ENCODE data around the gene PCYT1A.
A peak's percentile ranks its signal among the peaks of the same experiment; 100 is the strongest.
"Not testable (repeated sequence)": the region's sequence is repeated elsewhere in the genome, so short reads cannot be mapped to it uniquely, and the experiment has no call there.

The PCYT1A gene

GRCh38 chr3:196287090-196287439, 461 bp downstream of the PCYT1A start:
- DNase-seq (ENCODE audit: low read depth), result peak; percentile 6

- DNase-seq (ENCODE audit: low read depth), result no peak
Measured at GRCh38 chr3:196284396-196284795, 3.1 kb downstream of the PCYT1A start.

GRCh38 chr3:196281962-196282361, 5.6 kb downstream of the PCYT1A start:
- no peak for DNase-seq (ENCODE audit: low read depth)

- DNase-seq (ENCODE audit: low read depth), result no peak
Measured at GRCh38 chr3:196280689-196281440, 6.7 kb downstream of the PCYT1A start.

GRCh38 chr3:196275126-196275525, 12.4 kb downstream of the PCYT1A start:
- DNase-seq (ENCODE audit: low read depth), result no peak

GRCh38 chr3:196274585-196274984, 12.9 kb downstream of the PCYT1A start:
- peak; percentile 41 for DNase-seq (ENCODE audit: low read depth)

- DNase-seq (ENCODE audit: low read depth), result no peak
Measured at GRCh38 chr3:196273655-196274054, 13.9 kb downstream of the PCYT1A start.

GRCh38 chr3:196272826-196273225, 14.7 kb downstream of the PCYT1A start:
- no peak for DNase-seq (ENCODE audit: low read depth)

GRCh38 chr3:196270499-196270898, 17.0 kb downstream of the PCYT1A start:
- no peak for DNase-seq (ENCODE audit: low read depth)

- no peak for DNase-seq (ENCODE audit: low read depth)
Measured at GRCh38 chr3:196268284-196269163, 19.0 kb downstream of the PCYT1A start.

- DNase-seq (ENCODE audit: low read depth), result no peak
Measured at GRCh38 chr3:196263819-196264218, 23.7 kb downstream of the PCYT1A start.

- no peak for DNase-seq (ENCODE audit: low read depth)
Measured at GRCh38 chr3:196260784-196261183, 26.7 kb downstream of the PCYT1A start.

GRCh38 chr3:196255776-196256175, 31.8 kb downstream of the PCYT1A start:
- DNase-seq (ENCODE audit: low read depth), result no peak

GRCh38 chr3:196254376-196255283, 32.9 kb downstream of the PCYT1A start:
- DNase-seq (ENCODE audit: low read depth), result no peak

- no peak for DNase-seq (ENCODE audit: low read depth)
Measured at GRCh38 chr3:196251918-196252317, 35.6 kb downstream of the PCYT1A start.

- DNase-seq (ENCODE audit: low read depth), result no peak
Measured at GRCh38 chr3:196246612-196247308, 40.8 kb downstream of the PCYT1A start.

GRCh38 chr3:196244166-196244565, 43.4 kb downstream of the PCYT1A start:
- DNase-seq (ENCODE audit: low read depth), result not testable (repeated sequence)

GRCh38 chr3:196241704-196242103, 45.8 kb downstream of the PCYT1A start:
- no peak for DNase-seq (ENCODE audit: low read depth)

GRCh38 chr3:196240424-196240823, 47.1 kb downstream of the PCYT1A start:
- DNase-seq (ENCODE audit: low read depth), result no peak

GRCh38 chr3:196238612-196239560, 48.6 kb downstream of the PCYT1A start:
- DNase-seq (ENCODE audit: low read depth), result no peak
